Measurements from ENCODE around the gene TMCC3. TPM values are rescaled to one million over a fixed set of nuclear protein-coding genes. Genes with fewer than 3 reads are reported as not detected.

TMCC3 gene
- total and polyA plus RNA-seq, 9 of the 15 experiments (the other 6 are each of a cell fraction or from before 2014, with no cell fraction given): not detected

DNA sequence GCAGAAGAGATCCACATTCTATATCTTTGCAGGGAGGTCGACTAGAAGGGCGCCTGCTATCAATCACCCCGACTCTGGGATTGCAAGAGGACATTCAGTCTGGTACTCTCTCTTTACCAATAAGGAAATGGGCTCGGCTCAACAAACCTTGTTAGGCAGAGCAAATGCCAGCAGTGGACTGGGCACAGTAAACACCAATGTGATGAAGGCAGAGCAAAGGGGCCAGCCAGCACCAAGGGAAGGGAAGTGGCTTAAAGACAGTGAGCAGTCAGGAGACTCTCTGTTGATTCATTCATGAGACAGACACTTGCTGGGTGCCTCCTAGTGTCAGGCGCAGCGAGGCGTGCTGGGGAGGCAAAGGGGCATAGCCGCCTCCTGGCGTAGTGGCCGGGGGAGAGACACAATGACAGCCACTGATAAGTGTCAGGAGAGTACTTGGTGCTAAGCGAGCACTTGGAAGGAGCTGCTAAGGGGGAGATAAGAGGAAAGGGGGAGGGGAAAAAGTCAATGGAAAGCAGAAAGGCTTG, 34.1 kb downstream of the TMCC3 start (continued):
- TF ChIP-seq, protein P1, sequence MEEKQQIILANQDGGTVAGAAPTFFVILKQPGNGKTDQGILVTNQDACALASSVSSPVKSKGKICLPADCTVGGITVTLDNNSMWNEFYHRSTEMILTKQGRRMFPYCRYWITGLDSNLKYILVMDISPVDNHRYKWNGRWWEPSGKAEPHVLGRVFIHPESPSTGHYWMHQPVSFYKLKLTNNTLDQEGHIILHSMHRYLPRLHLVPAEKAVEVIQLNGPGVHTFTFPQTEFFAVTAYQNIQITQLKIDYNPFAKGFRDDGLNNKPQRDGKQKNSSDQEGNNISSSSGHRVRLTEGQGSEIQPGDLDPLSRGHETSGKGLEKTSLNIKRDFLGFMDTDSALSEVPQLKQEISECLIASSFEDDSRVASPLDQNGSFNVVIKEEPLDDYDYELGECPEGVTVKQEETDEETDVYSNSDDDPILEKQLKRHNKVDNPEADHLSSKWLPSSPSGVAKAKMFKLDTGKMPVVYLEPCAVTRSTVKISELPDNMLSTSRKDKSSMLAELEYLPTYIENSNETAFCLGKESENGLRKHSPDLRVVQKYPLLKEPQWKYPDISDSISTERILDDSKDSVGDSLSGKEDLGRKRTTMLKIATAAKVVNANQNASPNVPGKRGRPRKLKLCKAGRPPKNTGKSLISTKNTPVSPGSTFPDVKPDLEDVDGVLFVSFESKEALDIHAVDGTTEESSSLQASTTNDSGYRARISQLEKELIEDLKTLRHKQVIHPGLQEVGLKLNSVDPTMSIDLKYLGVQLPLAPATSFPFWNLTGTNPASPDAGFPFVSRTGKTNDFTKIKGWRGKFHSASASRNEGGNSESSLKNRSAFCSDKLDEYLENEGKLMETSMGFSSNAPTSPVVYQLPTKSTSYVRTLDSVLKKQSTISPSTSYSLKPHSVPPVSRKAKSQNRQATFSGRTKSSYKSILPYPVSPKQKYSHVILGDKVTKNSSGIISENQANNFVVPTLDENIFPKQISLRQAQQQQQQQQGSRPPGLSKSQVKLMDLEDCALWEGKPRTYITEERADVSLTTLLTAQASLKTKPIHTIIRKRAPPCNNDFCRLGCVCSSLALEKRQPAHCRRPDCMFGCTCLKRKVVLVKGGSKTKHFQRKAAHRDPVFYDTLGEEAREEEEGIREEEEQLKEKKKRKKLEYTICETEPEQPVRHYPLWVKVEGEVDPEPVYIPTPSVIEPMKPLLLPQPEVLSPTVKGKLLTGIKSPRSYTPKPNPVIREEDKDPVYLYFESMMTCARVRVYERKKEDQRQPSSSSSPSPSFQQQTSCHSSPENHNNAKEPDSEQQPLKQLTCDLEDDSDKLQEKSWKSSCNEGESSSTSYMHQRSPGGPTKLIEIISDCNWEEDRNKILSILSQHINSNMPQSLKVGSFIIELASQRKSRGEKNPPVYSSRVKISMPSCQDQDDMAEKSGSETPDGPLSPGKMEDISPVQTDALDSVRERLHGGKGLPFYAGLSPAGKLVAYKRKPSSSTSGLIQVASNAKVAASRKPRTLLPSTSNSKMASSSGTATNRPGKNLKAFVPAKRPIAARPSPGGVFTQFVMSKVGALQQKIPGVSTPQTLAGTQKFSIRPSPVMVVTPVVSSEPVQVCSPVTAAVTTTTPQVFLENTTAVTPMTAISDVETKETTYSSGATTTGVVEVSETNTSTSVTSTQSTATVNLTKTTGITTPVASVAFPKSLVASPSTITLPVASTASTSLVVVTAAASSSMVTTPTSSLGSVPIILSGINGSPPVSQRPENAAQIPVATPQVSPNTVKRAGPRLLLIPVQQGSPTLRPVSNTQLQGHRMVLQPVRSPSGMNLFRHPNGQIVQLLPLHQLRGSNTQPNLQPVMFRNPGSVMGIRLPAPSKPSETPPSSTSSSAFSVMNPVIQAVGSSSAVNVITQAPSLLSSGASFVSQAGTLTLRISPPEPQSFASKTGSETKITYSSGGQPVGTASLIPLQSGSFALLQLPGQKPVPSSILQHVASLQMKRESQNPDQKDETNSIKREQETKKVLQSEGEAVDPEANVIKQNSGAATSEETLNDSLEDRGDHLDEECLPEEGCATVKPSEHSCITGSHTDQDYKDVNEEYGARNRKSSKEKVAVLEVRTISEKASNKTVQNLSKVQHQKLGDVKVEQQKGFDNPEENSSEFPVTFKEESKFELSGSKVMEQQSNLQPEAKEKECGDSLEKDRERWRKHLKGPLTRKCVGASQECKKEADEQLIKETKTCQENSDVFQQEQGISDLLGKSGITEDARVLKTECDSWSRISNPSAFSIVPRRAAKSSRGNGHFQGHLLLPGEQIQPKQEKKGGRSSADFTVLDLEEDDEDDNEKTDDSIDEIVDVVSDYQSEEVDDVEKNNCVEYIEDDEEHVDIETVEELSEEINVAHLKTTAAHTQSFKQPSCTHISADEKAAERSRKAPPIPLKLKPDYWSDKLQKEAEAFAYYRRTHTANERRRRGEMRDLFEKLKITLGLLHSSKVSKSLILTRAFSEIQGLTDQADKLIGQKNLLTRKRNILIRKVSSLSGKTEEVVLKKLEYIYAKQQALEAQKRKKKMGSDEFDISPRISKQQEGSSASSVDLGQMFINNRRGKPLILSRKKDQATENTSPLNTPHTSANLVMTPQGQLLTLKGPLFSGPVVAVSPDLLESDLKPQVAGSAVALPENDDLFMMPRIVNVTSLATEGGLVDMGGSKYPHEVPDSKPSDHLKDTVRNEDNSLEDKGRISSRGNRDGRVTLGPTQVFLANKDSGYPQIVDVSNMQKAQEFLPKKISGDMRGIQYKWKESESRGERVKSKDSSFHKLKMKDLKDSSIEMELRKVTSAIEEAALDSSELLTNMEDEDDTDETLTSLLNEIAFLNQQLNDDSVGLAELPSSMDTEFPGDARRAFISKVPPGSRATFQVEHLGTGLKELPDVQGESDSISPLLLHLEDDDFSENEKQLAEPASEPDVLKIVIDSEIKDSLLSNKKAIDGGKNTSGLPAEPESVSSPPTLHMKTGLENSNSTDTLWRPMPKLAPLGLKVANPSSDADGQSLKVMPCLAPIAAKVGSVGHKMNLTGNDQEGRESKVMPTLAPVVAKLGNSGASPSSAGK (IDR thresholded peaks at IDR 0.05): no peak
- TF ChIP-seq CHD2 (IDR thresholded peaks at IDR 0.05; ENCODE audit: low read depth, low read length): no peak
- TF ChIP-seq, protein P2, sequence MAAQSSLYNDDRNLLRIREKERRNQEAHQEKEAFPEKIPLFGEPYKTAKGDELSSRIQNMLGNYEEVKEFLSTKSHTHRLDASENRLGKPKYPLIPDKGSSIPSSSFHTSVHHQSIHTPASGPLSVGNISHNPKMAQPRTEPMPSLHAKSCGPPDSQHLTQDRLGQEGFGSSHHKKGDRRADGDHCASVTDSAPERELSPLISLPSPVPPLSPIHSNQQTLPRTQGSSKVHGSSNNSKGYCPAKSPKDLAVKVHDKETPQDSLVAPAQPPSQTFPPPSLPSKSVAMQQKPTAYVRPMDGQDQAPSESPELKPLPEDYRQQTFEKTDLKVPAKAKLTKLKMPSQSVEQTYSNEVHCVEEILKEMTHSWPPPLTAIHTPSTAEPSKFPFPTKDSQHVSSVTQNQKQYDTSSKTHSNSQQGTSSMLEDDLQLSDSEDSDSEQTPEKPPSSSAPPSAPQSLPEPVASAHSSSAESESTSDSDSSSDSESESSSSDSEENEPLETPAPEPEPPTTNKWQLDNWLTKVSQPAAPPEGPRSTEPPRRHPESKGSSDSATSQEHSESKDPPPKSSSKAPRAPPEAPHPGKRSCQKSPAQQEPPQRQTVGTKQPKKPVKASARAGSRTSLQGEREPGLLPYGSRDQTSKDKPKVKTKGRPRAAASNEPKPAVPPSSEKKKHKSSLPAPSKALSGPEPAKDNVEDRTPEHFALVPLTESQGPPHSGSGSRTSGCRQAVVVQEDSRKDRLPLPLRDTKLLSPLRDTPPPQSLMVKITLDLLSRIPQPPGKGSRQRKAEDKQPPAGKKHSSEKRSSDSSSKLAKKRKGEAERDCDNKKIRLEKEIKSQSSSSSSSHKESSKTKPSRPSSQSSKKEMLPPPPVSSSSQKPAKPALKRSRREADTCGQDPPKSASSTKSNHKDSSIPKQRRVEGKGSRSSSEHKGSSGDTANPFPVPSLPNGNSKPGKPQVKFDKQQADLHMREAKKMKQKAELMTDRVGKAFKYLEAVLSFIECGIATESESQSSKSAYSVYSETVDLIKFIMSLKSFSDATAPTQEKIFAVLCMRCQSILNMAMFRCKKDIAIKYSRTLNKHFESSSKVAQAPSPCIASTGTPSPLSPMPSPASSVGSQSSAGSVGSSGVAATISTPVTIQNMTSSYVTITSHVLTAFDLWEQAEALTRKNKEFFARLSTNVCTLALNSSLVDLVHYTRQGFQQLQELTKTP (IDR thresholded peaks at IDR 0.05; ENCODE audit: low read depth in 1 of 2, partially characterized antibody in 2 of 2): no peak
- no peak for TF ChIP-seq SP2 (IDR thresholded peaks at IDR 0.05; ENCODE audit: extremely low read depth, low read depth, low read length, poor library complexity, severe bottlenecking)
- no peak for TF ChIP-seq DNMT1 (IDR thresholded peaks at IDR 0.05)
- TF ChIP-seq, protein P3, sequence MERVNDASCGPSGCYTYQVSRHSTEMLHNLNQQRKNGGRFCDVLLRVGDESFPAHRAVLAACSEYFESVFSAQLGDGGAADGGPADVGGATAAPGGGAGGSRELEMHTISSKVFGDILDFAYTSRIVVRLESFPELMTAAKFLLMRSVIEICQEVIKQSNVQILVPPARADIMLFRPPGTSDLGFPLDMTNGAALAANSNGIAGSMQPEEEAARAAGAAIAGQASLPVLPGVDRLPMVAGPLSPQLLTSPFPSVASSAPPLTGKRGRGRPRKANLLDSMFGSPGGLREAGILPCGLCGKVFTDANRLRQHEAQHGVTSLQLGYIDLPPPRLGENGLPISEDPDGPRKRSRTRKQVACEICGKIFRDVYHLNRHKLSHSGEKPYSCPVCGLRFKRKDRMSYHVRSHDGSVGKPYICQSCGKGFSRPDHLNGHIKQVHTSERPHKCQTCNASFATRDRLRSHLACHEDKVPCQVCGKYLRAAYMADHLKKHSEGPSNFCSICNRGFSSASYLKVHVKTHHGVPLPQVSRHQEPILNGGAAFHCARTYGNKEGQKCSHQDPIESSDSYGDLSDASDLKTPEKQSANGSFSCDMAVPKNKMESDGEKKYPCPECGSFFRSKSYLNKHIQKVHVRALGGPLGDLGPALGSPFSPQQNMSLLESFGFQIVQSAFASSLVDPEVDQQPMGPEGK (CRISPR knock-in tag; IDR thresholded peaks at IDR 0.05; ENCODE audit: borderline replicate concordance): no peak
- no peak for TF ChIP-seq NEUROD1 (IDR thresholded peaks at IDR 0.05; ENCODE audit: borderline replicate concordance, low read depth, low read length, partially characterized antibody)
- no peak for TF ChIP-seq ZNF224 (CRISPR knock-in tag; IDR thresholded peaks at IDR 0.05)
- TF ChIP-seq ZNF668 (CRISPR knock-in tag; IDR thresholded peaks at IDR 0.05): no peak
- no peak for TF ChIP-seq ZNF140 (CRISPR knock-in tag; IDR thresholded peaks at IDR 0.05)
- TF ChIP-seq ZBED1 (IDR thresholded peaks at IDR 0.05): no peak

Measured in K562 (cell line).